HG02981 (cell line): ENCODE measurements around the gene SYT17.

ENCODE experiments used
- ATAC-seq: cut with Tn5 transposase; IDR thresholded peaks from one replicate; pipeline ENCODE4 v1.9.1; 2021; ENCODE audit warnings: mild to moderate bottlenecking, moderate library complexity; ENCODE audit not compliant: unreplicated experiment

Gene SYT17

GRCh38 chr16:19290860-19291259 is 122.8 kb downstream of the SYT17 start:
- no peak for ATAC-seq

- no peak for ATAC-seq
These were observed 123.4 kb downstream of the SYT17 start for GRCh38 chr16:19291475-19291874.

GRCh38 chr16:19292186-19292585 is 124.1 kb downstream of the SYT17 start:
- no peak for ATAC-seq

GRCh38 chr16:19294156-19294649 is 126.2 kb downstream of the SYT17 start:
- ATAC-seq, result peak; percentile 81

- ATAC-seq, result no peak
These were observed 127.4 kb downstream of the SYT17 start for GRCh38 chr16:19295393-19295792.

GRCh38 chr16:19297454-19297853 is 129.4 kb downstream of the SYT17 start:
- ATAC-seq, result no peak

- ATAC-seq, result no peak
These were observed 131.5 kb downstream of the SYT17 start for GRCh38 chr16:19299565-19299964.

- ATAC-seq, result no peak
These were observed 133.9 kb downstream of the SYT17 start for GRCh38 chr16:19301931-19302330.

GRCh38 chr16:19304750-19305149 is 136.7 kb downstream of the SYT17 start:
- ATAC-seq, result no peak

GRCh38 chr16:19305443-19305842 is 137.4 kb downstream of the SYT17 start:
- ATAC-seq, result no peak

- ATAC-seq, result no peak
These were observed 139.7 kb downstream of the SYT17 start for GRCh38 chr16:19307587-19308241.

- ATAC-seq, result no peak
These were observed 140.4 kb downstream of the SYT17 start for GRCh38 chr16:19308392-19308791.

- ATAC-seq, result no peak
These were observed 141.1 kb downstream of the SYT17 start for GRCh38 chr16:19309178-19309577.

- no peak for ATAC-seq
These were observed 146.8 kb downstream of the SYT17 start for GRCh38 chr16:19314718-19315425.

- ATAC-seq, result no peak
These were observed 147.9 kb downstream of the SYT17 start for GRCh38 chr16:19315889-19316433.

- ATAC-seq, result no peak
These were observed 148.8 kb downstream of the SYT17 start for GRCh38 chr16:19316846-19317245.
